SH-SY5Y (cell line): ENCODE data around the gene FOXP1.

Source experiments
- GATA2 ChIP-seq: IDR thresholded peaks from 2 replicates; pipeline ENCODE4 v1.6.1; 2011; ENCODE audit warnings: mild to moderate bottlenecking, low read depth, low read length
- GATA3 ChIP-seq: IDR thresholded peaks from 2 replicates; pipeline ENCODE4 v1.6.1; 2011; ENCODE audit warnings: low read depth, mild to moderate bottlenecking, low read length, moderate library complexity

- TF ChIP-seq GATA2, result no peak
- TF ChIP-seq GATA3, result no peak
Observed at GRCh38 chr3:71140477-71140876, 443.1 kb downstream of the FOXP1 start.
